GM19239 (cell line): ENCODE measurements around the gene ZBTB7C.

ENCODE experiments used
- DNase-seq: peaks from one replicate; pipeline ENCODE4 v3.0.0; 2011; ENCODE audit warnings: low spot score; ENCODE audit not compliant: insufficient read length
- FAIRE-seq: peaks from 2 replicates; lab custom pipeline; 2011; peaks lifted over from hg19 to GRCh38; lab: Jason Lieb, UNC

The ZBTB7C gene

GRCh38 chr18:48060346-48060745 lies 348.8 kb downstream of the ZBTB7C start:
- DNase-seq (no peak), FAIRE-seq (no peak)

GRCh38 chr18:48059455-48060010 lies 349.6 kb downstream of the ZBTB7C start:
- FAIRE-seq: no peak
- no peak for DNase-seq

GRCh38 chr18:48058486-48058885 lies 350.7 kb downstream of the ZBTB7C start:
- DNase-seq (no peak), FAIRE-seq (no peak)

- no peak for FAIRE-seq
- no peak for DNase-seq
Measured at GRCh38 chr18:48057018-48057417, 352.2 kb downstream of the ZBTB7C start.

- DNase-seq: no peak
- FAIRE-seq: no peak
Measured at GRCh38 chr18:48055351-48055750, 353.8 kb downstream of the ZBTB7C start.

- no peak for DNase-seq
- FAIRE-seq: no peak
Measured at GRCh38 chr18:48053881-48054816, 355.0 kb downstream of the ZBTB7C start.

GRCh38 chr18:48052842-48053241 lies 356.3 kb downstream of the ZBTB7C start:
- FAIRE-seq (no peak), DNase-seq (no peak)

- no peak for FAIRE-seq
- DNase-seq: no peak
Measured at GRCh38 chr18:48051945-48052840, 357.0 kb downstream of the ZBTB7C start.

GRCh38 chr18:48050176-48050575 lies 359.0 kb downstream of the ZBTB7C start:
- no peak for FAIRE-seq
- DNase-seq: no peak

- no peak for DNase-seq
- FAIRE-seq: no peak
Measured at GRCh38 chr18:48049757-48050156, 359.4 kb downstream of the ZBTB7C start.

- FAIRE-seq: no peak
Measured at GRCh38 chr18:48048251-48048650, 360.9 kb downstream of the ZBTB7C start.

GRCh38 chr18:48046843-48047242 lies 362.3 kb downstream of the ZBTB7C start:
- DNase-seq: no peak
- no peak for FAIRE-seq

More at GRCh38 chr18:48048251-48048650, 360.9 kb downstream of the ZBTB7C start:
- no peak for DNase-seq

- FAIRE-seq (no peak), DNase-seq (no peak)
Measured at GRCh38 chr18:48045744-48046143, 363.4 kb downstream of the ZBTB7C start.

- FAIRE-seq: no peak
- no peak for DNase-seq
Measured at GRCh38 chr18:48044944-48045343, 364.2 kb downstream of the ZBTB7C start.

- DNase-seq: no peak
- FAIRE-seq: no peak
Measured at GRCh38 chr18:48043166-48043565, 366.0 kb downstream of the ZBTB7C start.

- no peak for FAIRE-seq
- DNase-seq: no peak
Measured at GRCh38 chr18:48042431-48042830, 366.8 kb downstream of the ZBTB7C start.

- DNase-seq (no peak), FAIRE-seq (no peak)
Measured at GRCh38 chr18:48040457-48041110, 368.6 kb downstream of the ZBTB7C start.

GRCh38 chr18:48039769-48040215 lies 369.4 kb downstream of the ZBTB7C start:
- FAIRE-seq (no peak), DNase-seq (no peak)

- no peak for FAIRE-seq
- DNase-seq: no peak
Measured at GRCh38 chr18:48038636-48039035, 370.5 kb downstream of the ZBTB7C start.
